GM18858 (cell line): Measurements from ENCODE around the gene HRCT1.
"Not testable (repeated sequence)": the region's sequence is repeated elsewhere in the genome, so short reads cannot be mapped to it uniquely, and the experiment has no call there.

ENCODE experiments used
- ATAC-seq: cut with Tn5 transposase; IDR thresholded peaks from one replicate; pipeline ENCODE4 v1.9.1; 2021; ENCODE audit not compliant: unreplicated experiment

Gene HRCT1

GRCh38 chr9:35896570-35896969, 9.4 kb upstream of the HRCT1 start:
- ATAC-seq, result no peak

- not testable (repeated sequence) for ATAC-seq
Observed at GRCh38 chr9:35897376-35898099, 8.5 kb upstream of the HRCT1 start.

- no peak for ATAC-seq
Observed at GRCh38 chr9:35898337-35898736, 7.7 kb upstream of the HRCT1 start.

- ATAC-seq, result no peak
Observed at GRCh38 chr9:35899021-35899420, 7.0 kb upstream of the HRCT1 start.

- no peak for ATAC-seq
Observed at GRCh38 chr9:35903049-35903448, 3.0 kb upstream of the HRCT1 start.

- no peak for ATAC-seq
Observed at GRCh38 chr9:35904338-35904737, 1.7 kb upstream of the HRCT1 start.

DNA sequence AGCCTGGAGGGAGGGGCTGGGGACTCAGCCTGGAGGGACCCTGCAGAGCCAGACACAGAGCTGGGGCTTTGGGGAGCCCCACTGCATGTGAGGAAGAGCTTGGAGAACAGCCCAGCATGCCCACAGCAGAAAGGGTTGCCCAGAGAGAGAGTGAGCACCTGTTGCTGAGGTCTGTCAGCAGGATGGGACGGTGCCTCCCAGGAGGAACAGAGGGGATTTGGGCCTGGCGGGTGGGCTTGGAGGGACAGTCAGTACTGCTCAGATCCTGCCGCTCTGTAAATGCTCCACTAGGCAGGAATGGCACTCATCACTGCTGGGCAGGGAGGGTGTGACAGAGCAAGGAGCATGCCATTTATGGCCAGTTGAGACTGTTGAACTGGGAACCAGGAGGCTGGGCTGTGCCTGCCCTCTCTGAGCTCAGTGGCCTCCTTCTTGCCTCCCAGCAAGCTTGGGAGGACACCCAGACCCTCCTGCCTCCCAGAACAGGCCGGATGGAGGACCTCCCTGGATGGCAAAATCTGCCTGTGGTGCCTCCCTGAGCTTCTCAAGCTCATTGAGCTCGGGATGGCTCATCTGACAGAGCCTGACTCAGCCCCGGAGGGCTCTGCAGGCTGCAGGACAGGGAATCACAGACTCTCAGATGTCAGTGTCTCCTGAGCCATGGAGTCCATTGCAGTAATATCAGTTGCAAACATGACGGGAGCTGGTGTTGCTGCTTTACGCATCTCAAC, 786 bp upstream of the HRCT1 start:
- no peak for ATAC-seq

DNA sequence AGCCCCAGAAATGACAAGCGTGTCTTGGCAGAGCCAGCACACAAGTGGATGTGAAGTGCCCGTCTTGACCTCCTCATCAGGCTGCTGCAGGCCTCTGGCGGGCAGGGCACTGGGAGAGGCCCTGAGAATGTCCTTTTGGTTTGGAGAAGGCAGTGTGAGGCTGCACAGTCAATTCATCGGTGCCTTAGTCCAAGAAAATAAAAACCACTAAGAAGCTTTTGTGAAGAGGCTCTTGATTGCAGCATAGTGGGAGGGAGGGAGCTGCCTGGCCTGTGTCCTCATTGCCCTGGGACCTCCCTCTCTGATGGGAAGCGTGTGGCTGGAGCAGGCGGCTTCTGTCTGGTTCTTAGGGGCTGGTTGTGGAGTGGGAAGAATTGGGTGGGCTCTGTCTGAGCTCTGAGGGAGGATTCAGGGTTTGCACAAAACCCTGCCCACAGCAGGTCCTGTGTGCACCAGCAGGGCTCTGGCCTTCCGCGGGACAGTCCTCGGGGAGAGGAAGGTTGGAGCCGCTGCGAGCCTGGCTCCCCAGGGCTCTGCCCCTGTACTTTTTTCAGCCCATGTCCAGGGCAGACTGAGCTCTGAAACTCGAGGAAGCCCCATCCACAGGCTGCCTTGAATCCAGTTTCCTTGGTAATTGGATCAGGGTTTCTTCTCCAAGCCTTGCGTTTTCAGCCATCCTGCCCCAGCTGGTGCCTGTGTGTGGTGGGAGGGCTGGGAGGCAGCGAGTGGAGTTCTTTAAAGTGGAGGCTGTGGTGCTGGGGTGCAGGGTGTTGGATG, 1.1 kb downstream of the HRCT1 start:
- no peak for ATAC-seq

DNA sequence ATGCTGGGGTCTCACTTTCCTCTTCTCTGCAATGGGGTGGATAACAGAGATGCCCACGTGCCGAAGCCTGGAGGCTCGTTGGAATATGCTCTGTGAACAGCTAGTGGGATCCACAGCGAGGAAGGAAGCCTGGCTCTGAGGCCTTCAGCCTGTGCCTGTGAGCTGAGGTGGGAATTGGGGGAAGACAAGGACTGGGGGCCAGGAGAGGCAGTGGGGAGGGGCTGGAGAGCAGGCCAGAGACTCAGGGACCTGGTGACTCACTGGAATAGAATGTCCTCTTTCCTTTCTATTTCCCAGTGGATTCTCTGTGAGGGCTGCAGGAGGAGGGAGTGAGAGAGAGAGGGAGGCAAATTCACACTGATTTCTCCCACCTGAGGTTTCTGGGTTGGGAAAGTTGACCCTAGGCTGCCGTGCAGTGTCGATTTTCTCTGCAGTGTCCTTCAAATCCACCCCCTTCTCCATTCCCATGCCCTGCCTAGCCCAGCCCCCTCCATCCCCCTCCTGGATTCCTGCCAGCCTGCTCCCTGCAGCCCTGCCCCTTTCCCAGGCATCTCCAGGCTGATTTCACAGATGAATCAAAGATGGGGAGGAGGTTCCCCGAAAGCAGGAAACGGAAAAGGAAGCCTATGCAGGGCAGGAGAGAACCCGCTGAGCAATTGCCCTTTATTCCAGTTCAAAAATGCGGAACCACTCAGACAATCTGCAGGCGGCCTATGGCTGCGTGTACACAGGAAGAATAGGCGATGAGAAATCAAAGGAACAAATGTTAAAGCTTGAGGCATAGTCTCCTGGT, 1.9 kb downstream of the HRCT1 start:
- no peak for ATAC-seq

- ATAC-seq, result no peak
Observed at GRCh38 chr9:35908504-35909125, 2.6 kb downstream of the HRCT1 start.

DNA sequence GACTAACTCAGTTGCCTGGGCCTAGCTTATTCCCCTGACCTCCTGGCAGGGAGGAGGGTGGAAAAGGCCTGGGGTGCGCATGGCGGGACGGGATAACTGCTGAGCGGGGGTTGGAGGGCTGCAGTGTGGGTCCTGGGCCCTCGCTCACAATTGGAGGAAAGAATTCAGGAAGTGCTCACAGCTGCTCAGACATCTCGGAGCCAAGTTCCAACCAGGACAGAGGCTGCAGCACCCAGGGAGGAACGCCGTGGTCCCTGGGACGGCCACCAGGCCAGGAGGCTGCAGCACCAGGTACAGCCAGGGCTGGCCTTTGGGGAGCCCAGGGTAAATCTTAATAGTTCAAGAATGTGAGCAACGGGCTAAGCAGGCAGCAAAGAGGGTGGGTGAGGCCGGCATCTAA, 3.3 kb downstream of the HRCT1 start, which contains the start of gene SPAAR:
TSS of gene SPAAR (plus strand) at position 217 of the 400 bp plus-strand sequence. CDS start 974 bp downstream, outside the sequence.
- ATAC-seq, result no peak

DNA sequence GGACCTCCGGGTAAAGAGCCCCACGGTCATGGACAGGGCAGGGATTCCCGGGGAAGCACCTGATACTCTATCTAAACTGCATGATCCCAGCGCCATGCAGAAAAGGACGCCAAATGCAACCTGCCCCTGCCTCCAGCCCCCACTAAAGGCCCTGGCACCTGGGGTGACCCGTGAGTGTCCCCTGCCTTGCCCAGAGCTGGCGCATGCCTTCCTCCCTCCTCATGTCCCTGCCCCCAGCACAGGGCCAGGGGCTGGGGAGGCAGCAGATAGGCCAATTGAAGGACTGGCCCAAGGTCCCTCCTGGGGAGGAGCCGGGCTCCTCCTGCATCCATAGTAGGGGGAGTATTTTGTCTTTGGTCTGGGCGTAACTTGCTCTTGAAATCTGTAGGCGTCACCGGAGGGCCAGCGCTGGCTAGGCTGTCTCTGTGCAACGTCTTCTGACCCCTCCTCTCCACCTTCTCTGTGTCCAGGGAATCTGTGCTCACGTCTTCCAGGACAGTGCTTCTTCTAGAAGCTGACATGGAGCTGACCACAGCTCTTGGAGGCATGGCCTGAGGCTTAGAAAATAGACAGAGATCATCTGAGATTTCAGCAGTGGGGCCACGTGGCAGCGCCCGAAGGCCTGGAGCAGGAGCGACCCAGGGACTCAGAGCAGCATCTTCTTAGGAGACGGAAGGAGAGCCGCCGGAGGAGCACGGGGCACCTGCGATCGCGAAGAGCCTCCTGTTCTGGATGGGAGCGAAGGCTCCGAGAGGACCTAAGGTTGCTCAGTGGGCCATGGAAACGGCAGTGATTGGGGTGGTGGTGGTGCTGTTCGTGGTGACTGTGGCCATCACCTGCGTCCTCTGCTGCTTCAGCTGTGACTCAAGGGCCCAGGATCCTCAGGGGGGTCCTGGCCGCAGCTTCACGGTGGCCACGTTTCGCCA, 3.9 kb downstream of the HRCT1 start:
- no peak for ATAC-seq

GRCh38 chr9:35910613-35911359, 4.8 kb downstream of the HRCT1 start:
- ATAC-seq, result no peak

DNA sequence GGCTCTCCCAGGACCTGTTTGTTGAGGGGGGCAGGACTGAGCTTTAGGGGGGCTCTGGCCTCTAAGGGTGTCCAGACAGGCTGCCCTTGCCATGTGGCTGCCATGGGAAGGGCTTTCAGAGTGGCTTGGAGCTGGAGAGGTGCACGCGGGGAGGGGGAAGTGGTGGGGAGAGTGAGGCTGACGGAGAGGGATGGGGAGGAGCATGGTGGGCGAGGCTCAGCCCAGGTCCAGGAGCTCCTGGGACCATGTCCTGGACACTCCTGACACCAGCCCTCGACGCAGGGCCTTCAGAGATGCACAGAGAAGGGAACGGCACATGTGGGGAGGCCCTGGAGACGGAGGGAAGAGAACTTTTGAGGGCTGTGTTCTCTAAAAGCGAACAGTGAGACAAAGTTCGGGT, 5.7 kb downstream of the HRCT1 start:
- no peak for ATAC-seq

DNA sequence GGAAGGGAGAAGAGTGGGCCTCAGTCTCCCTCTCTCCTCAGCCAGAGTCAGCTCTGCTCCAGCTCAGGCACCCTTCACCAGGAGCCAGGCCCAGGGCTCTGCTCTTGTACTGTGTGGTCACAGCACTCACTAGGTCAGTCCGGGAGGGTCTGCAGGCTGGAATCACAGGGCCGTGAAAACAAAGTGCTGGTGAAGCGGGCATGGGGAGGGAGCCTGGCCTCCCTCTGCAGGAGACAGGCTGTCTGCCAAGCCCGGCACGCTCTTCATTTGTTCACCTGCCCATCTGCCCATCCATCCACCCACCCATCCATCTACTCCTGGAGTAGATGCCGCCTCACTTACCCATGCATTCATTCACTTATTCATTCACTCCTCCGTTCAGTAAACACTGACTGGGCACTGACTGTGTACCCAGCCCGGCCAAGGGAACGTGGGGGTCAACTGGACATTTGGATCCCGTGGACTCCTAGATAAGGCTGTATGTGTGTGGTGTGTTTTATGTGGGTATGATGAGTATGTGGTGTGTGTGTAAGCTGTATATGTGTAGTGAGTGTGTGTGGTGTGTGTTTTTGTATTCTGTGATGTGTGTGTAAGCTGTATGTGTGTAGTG, 6.9 kb downstream of the HRCT1 start:
- no peak for ATAC-seq

GRCh38 chr9:35913429-35913828, 7.4 kb downstream of the HRCT1 start:
- ATAC-seq, result not testable (repeated sequence)

- no peak for ATAC-seq
Observed at GRCh38 chr9:35914301-35914807, 8.4 kb downstream of the HRCT1 start.

GRCh38 chr9:35915681-35916294, 9.8 kb downstream of the HRCT1 start:
- ATAC-seq, result no peak
